HL-60/S4 (cell line): Measurements from ENCODE around the gene ANKS1B.
"Not testable (repeated sequence)": the region's sequence is repeated elsewhere in the genome, so short reads cannot be mapped to it uniquely, and the experiment has no call there.

Experiments used
- in situ Hi-C: fragments of 300-500 bp; cut with MboI; formaldehyde crosslinking; loops from 2 replicates; pipeline ENCODE4 v1.14.3; 2022; ENCODE audit warnings: low sequenced_read_pairs

ANKS1B gene

GRCh38 chr12:98799822-98800221, 1184.9 kb downstream of the ANKS1B start:
- in situ Hi-C loops: no loop called here

GRCh38 chr12:98799146-98799810, 1185.5 kb downstream of the ANKS1B start:
- in situ Hi-C loops: no loop called here

GRCh38 chr12:98797200-98797599, 1187.5 kb downstream of the ANKS1B start:
- in situ Hi-C loops: no loop called here

- in situ Hi-C loops: no loop called here
Observed at GRCh38 chr12:98796745-98797144, 1188.0 kb downstream of the ANKS1B start.

GRCh38 chr12:98793121-98793520, 1191.6 kb downstream of the ANKS1B start:
- in situ Hi-C loops: no loop called here

GRCh38 chr12:98791406-98791805, 1193.3 kb downstream of the ANKS1B start:
- in situ Hi-C loops: no loop called here

- in situ Hi-C loops: no loop called here
Observed at GRCh38 chr12:98788396-98788795, 1196.3 kb downstream of the ANKS1B start.

GRCh38 chr12:98786653-98787052, 1198.1 kb downstream of the ANKS1B start:
- in situ Hi-C loops: no loop called here

- in situ Hi-C loops: no loop called here
Observed at GRCh38 chr12:98783420-98783819, 1201.3 kb downstream of the ANKS1B start.

- in situ Hi-C loops: no loop called here
Observed at GRCh38 chr12:98780261-98780660, 1204.5 kb downstream of the ANKS1B start.

GRCh38 chr12:98772818-98773217, 1211.9 kb downstream of the ANKS1B start:
- in situ Hi-C loops: no loop called here

GRCh38 chr12:98771811-98772752, 1212.7 kb downstream of the ANKS1B start:
- in situ Hi-C loops: no loop called here

- in situ Hi-C loops: no loop called here
Observed at GRCh38 chr12:98770230-98770629, 1214.5 kb downstream of the ANKS1B start.

- in situ Hi-C loops: no loop called here
Observed at GRCh38 chr12:98769068-98769467, 1215.7 kb downstream of the ANKS1B start.

GRCh38 chr12:98767248-98767647, 1217.5 kb downstream of the ANKS1B start:
- in situ Hi-C loops: no loop called here

- in situ Hi-C loops: no loop called here
Observed at GRCh38 chr12:98763656-98764055, 1221.1 kb downstream of the ANKS1B start.

- in situ Hi-C loops: no loop called here
Observed at GRCh38 chr12:98758331-98758730, 1226.4 kb downstream of the ANKS1B start.

- in situ Hi-C loops: no loop called here
Observed at GRCh38 chr12:98757455-98757854, 1227.3 kb downstream of the ANKS1B start.

- in situ Hi-C loops: not testable (repeated sequence)
Observed at GRCh38 chr12:98755855-98756254, 1228.9 kb downstream of the ANKS1B start.

- in situ Hi-C loops: no loop called here
Observed at GRCh38 chr12:98754095-98754494, 1230.6 kb downstream of the ANKS1B start.

- in situ Hi-C loops: no loop called here
Observed at GRCh38 chr12:98752726-98753125, 1232.0 kb downstream of the ANKS1B start.

- in situ Hi-C loops: no loop called here
Observed at GRCh38 chr12:98751580-98752115, 1233.1 kb downstream of the ANKS1B start.
